Natural killer cell treated with Interleukin-12 subunit alpha and Interleukin-12 subunit beta and Interleukin-15 and Interleukin-18, amount 100 ng/mL, for 72 hours (primary cell): Measurements from ENCODE around the gene L1TD1. TPM values are rescaled to one million over a fixed set of nuclear protein-coding genes. Genes with fewer than 3 reads are reported as not detected.
"Not testable (repeated sequence)": the region's sequence is repeated elsewhere in the genome, so short reads cannot be mapped to it uniquely, and the experiment has no call there.

Experiments
- ATAC-seq, 2 donors: fragments of 150-1000 bp; cut with Tn5 transposase in 1 of 2; sonication (Bioruptor Pico), chemical (Tn5 transposase) in 1 of 2; 2 replicates each; pipeline ENCODE4 v1.10.0; 2021
- DNase-seq: peaks from one replicate; pipeline ENCODE4 v3.0.0; 2022; ENCODE audit warnings: low spot score
- H3K27ac Mint-ChIP-seq, 2 donors: 1 replicate in 1 of 2; 2 replicates in 1 of 2; pipeline ENCODE4 v1.8.0; 2022; ENCODE audit warnings: mixed read lengths in 2 of 2, mild to moderate bottlenecking in 1 of 2, moderate library complexity in 1 of 2
- H3K27me3 Mint-ChIP-seq, 2 donors: 1 replicate in 1 of 2; 2 replicates in 1 of 2; pipeline ENCODE4 v1.8.0; 2022; ENCODE audit warnings: mixed read lengths in 2 of 2
- H3K36me3 Mint-ChIP-seq: one replicate; pipeline ENCODE4 v1.8.0; 2022; ENCODE audit warnings: mixed read lengths
- H3K4me1 Mint-ChIP-seq, 2 donors: 1 replicate in 1 of 2; 2 replicates in 1 of 2; pipeline ENCODE4 v1.8.0; 2022; ENCODE audit warnings: low read depth in 2 of 2, mixed read lengths in 2 of 2, mild to moderate bottlenecking in 1 of 2
- H3K4me3 Mint-ChIP-seq: one replicate; pipeline ENCODE4 v1.8.0; 2022; ENCODE audit warnings: mixed read lengths
- H3K9me3 Mint-ChIP-seq: 2 replicates; pipeline ENCODE4 v1.8.0; 2022; ENCODE audit warnings: mixed read lengths
- total RNA-seq, 2 donors: library from RNA; stranded (reverse); gene quantifications; one replicate each; pipeline ENCODE4 v1.2.3, GENCODE V29; 2022

The L1TD1 gene
- total RNA-seq, 2 donors from 2014 or later = not detected

GRCh38 chr1:62183164-62184020, 11.3 kb upstream of the L1TD1 start:
- H3K27me3 Mint-ChIP-seq = peaks cover 10 to 21% of the 10 kb centered on the region in 2 donors
- H3K4me3 Mint-ChIP-seq, H3K4me1 Mint-ChIP-seq, H3K27ac Mint-ChIP-seq, H3K9me3 Mint-ChIP-seq, DNase-seq, ATAC-seq, H3K36me3 Mint-ChIP-seq: not testable (repeated sequence)

- no peak overlapping the region for H3K27ac Mint-ChIP-seq
- H3K4me3 Mint-ChIP-seq = no peak overlapping the region
- DNase-seq (no peak), ATAC-seq (no peak)
- H3K36me3 Mint-ChIP-seq = no peaks in the 10 kb centered on the region
- H3K9me3 Mint-ChIP-seq = no peaks in the 10 kb centered on the region
- H3K4me1 Mint-ChIP-seq = no peaks in the 10 kb centered on the region
- H3K27me3 Mint-ChIP-seq = peaks cover 10 to 21% of the 10 kb centered on the region in 2 donors
These were observed 10.3 kb upstream of the L1TD1 start for GRCh38 chr1:62184336-62184735.

- H3K4me1 Mint-ChIP-seq = not testable (repeated sequence)
These were observed 9.4 kb upstream of the L1TD1 start for GRCh38 chr1:62185233-62185632.

GRCh38 chr1:62185677-62186076, 9.0 kb upstream of the L1TD1 start:
- H3K4me1 Mint-ChIP-seq = no peaks in the 10 kb centered on the region
- no peaks in the 10 kb centered on the region for H3K36me3 Mint-ChIP-seq
- H3K9me3 Mint-ChIP-seq = no peaks in the 10 kb centered on the region
- H3K27me3 Mint-ChIP-seq = peaks cover 10 to 21% of the 10 kb centered on the region in 2 donors
- no peak overlapping the region for H3K4me3 Mint-ChIP-seq
- no peak overlapping the region for H3K27ac Mint-ChIP-seq
- ATAC-seq = no peak
- no peak for DNase-seq

More at GRCh38 chr1:62185233-62185632, 9.4 kb upstream of the L1TD1 start:
- not testable (repeated sequence) for H3K9me3 Mint-ChIP-seq, ATAC-seq, H3K4me3 Mint-ChIP-seq, DNase-seq, H3K27ac Mint-ChIP-seq, H3K36me3 Mint-ChIP-seq
- H3K27me3 Mint-ChIP-seq = peaks cover 10 to 21% of the 10 kb centered on the region in 2 donors

- no peak overlapping the region for H3K27ac Mint-ChIP-seq
These were observed 7.1 kb upstream of the L1TD1 start for GRCh38 chr1:62187548-62187947.

GRCh38 chr1:62188111-62188510, 6.5 kb upstream of the L1TD1 start:
- Mint-ChIP-seq H3K9me3 (no peaks in the 10 kb centered on the region), H3K27me3 (peaks cover under 1 to 3% of the 10 kb centered on the region in 2 donors), H3K4me1 (no peaks in the 10 kb centered on the region), H3K27ac (no peak overlapping the region), H3K36me3 (no peaks in the 10 kb centered on the region), H3K4me3 (no peak overlapping the region)
- ATAC-seq (no peak), DNase-seq (no peak)

More at GRCh38 chr1:62187548-62187947, 7.1 kb upstream of the L1TD1 start:
- ATAC-seq (no peak), DNase-seq (no peak)
- Mint-ChIP-seq H3K9me3 (no peaks in the 10 kb centered on the region), H3K36me3 (no peaks in the 10 kb centered on the region), H3K4me3 (no peak overlapping the region), H3K4me1 (no peaks in the 10 kb centered on the region), H3K27me3 (peaks cover 4 to 8% of the 10 kb centered on the region in 2 donors)

GRCh38 chr1:62196086-62196690, 1.5 kb downstream of the L1TD1 start:
- Mint-ChIP-seq H3K4me1 (no peaks in the 10 kb centered on the region), H3K27ac (no peak overlapping the region), H3K36me3 (no peaks in the 10 kb centered on the region), H3K27me3 (peaks cover 21 to 25% of the 10 kb centered on the region in 2 donors), H3K4me3 (no peak overlapping the region), H3K9me3 (no peaks in the 10 kb centered on the region)
- no peak for ATAC-seq
- no peak for DNase-seq

- Mint-ChIP-seq H3K27me3 (peaks cover 23% of the 10 kb centered on the region in 2 donors), H3K4me1 (no peaks in the 10 kb centered on the region), H3K4me3 (no peak overlapping the region), H3K9me3 (no peaks in the 10 kb centered on the region), H3K36me3 (no peaks in the 10 kb centered on the region), H3K27ac (no peak overlapping the region)
- DNase-seq (no peak), ATAC-seq (no peak)
These were observed 3.6 kb downstream of the L1TD1 start for GRCh38 chr1:62198069-62198780.

GRCh38 chr1:62198781-62199125, 4.1 kb downstream of the L1TD1 start:
- no peak for ATAC-seq
- no peak overlapping the region for H3K4me3 Mint-ChIP-seq
- H3K27me3 Mint-ChIP-seq = peaks cover 18 to 20% of the 10 kb centered on the region in 2 donors
- H3K36me3 Mint-ChIP-seq = no peaks in the 10 kb centered on the region
- H3K9me3 Mint-ChIP-seq = no peaks in the 10 kb centered on the region
- H3K27ac Mint-ChIP-seq = no peak overlapping the region
- no peak for DNase-seq
- no peaks in the 10 kb centered on the region for H3K4me1 Mint-ChIP-seq

GRCh38 chr1:62207187-62207586, 12.5 kb downstream of the L1TD1 start:
- ATAC-seq = no peak
- Mint-ChIP-seq H3K36me3 (peaks cover 13% of the 10 kb centered on the region), H3K4me1 (no peaks in the 10 kb centered on the region), H3K4me3 (no peak overlapping the region), H3K9me3 (peaks cover 13% of the 10 kb centered on the region), H3K27ac (no peak overlapping the region), H3K27me3 (peaks cover 11 to 18% of the 10 kb centered on the region in 2 donors)
- no peak for DNase-seq

GRCh38 chr1:62208087-62208486, 13.4 kb downstream of the L1TD1 start:
- DNase-seq (no peak), ATAC-seq (no peak)
- H3K9me3 Mint-ChIP-seq = peaks cover 13% of the 10 kb centered on the region
- no peak overlapping the region for H3K27ac Mint-ChIP-seq
- no peak overlapping the region for H3K4me3 Mint-ChIP-seq
- peaks cover 13% of the 10 kb centered on the region for H3K36me3 Mint-ChIP-seq
- H3K27me3 Mint-ChIP-seq = peaks cover 11 to 18% of the 10 kb centered on the region in 2 donors
- H3K4me1 Mint-ChIP-seq = no peaks in the 10 kb centered on the region

- no peak overlapping the region for H3K27ac Mint-ChIP-seq
- H3K4me3 Mint-ChIP-seq = no peak overlapping the region
- no peaks in the 10 kb centered on the region for H3K4me1 Mint-ChIP-seq
- peaks cover 13% of the 10 kb centered on the region for H3K9me3 Mint-ChIP-seq
- no peak for DNase-seq
- peaks cover 11 to 18% of the 10 kb centered on the region in 2 donors for H3K27me3 Mint-ChIP-seq
- peaks cover 13% of the 10 kb centered on the region for H3K36me3 Mint-ChIP-seq
- ATAC-seq = no peak
These were observed 14.3 kb downstream of the L1TD1 start for GRCh38 chr1:62208970-62209369.

- no peak for ATAC-seq
- peaks cover 13% of the 10 kb centered on the region for H3K9me3 Mint-ChIP-seq
- no peak overlapping the region for H3K27ac Mint-ChIP-seq
- H3K4me1 Mint-ChIP-seq = no peaks in the 10 kb centered on the region
- peaks cover 11 to 18% of the 10 kb centered on the region in 2 donors for H3K27me3 Mint-ChIP-seq
- peaks cover 13% of the 10 kb centered on the region for H3K36me3 Mint-ChIP-seq
- no peak overlapping the region for H3K4me3 Mint-ChIP-seq
- no peak for DNase-seq
These were observed 15.4 kb downstream of the L1TD1 start for GRCh38 chr1:62209931-62210595.
